Mesothelial cell of epicardium (in vitro differentiated cells): ENCODE data around the gene HPGDS. TPM values are rescaled to one million over a fixed set of nuclear protein-coding genes. Genes with fewer than 3 reads are reported as not detected.
"Not testable (repeated sequence)": the region's sequence is repeated elsewhere in the genome, so short reads cannot be mapped to it uniquely, and the experiment has no call there.

Experiments
- DNase-seq, 2 experiments: peaks; one replicate each; pipeline ENCODE4 v3.0.0; 2021; ENCODE audit warnings: low spot score in 2 of 2; ENCODE audit not compliant: unreplicated experiment in 2 of 2
- H3K27ac Mint-ChIP-seq: 2 replicates; pipeline ENCODE4 v1.8.0; 2021; ENCODE audit warnings: mixed read lengths
- H3K27me3 Mint-ChIP-seq: 2 replicates; pipeline ENCODE4 v1.8.0; 2021; ENCODE audit warnings: low read depth, mixed read lengths
- H3K36me3 Mint-ChIP-seq: 2 replicates; pipeline ENCODE4 v1.8.0; 2021; ENCODE audit warnings: mixed read lengths
- H3K4me1 Mint-ChIP-seq: 2 replicates; pipeline ENCODE4 v1.8.0; 2021; ENCODE audit warnings: mixed read lengths
- H3K4me3 Mint-ChIP-seq: 2 replicates; pipeline ENCODE4 v1.8.0; 2021; ENCODE audit warnings: mild to moderate bottlenecking, moderate library complexity, mixed read lengths
- H3K9me3 Mint-ChIP-seq: 2 replicates; pipeline ENCODE4 v1.8.0; 2021; ENCODE audit warnings: mixed read lengths
- total RNA-seq: library from RNA; stranded (reverse); gene quantifications from 3 replicates; pipeline ENCODE4 v1.2.1, GENCODE V29; 2021
- TF ChIP-seq, protein P1 (sequence below): fragments of 200-600 bp; sonication (generic); IDR thresholded peaks from one replicate; pipeline ENCODE4 v1.5.0; 2021; ENCODE audit warnings: antibody characterized with exemption; ENCODE audit not compliant: unreplicated experiment

The HPGDS gene
- total RNA-seq, 1 donor from 2014 or later: not detected

DNA sequence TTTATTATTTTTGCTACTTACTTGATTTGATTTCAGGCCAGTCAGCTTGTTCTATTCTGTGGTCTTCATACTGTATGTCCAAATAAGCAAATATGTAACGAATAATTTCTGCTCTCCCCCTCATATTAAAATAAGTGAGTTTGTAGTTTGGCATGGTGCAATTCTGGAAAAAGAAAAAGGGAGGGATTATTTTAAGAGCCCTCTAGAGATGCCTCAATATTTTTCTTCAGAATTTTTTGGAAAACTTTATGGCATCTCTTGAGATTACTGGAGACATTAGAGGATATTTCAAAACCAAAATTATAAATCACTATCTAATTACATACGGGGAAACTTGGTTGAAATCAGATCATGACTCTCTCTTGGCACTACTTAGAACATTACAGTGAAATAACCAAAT, 8.2 kb downstream of the HPGDS start:
- Mint-ChIP-seq H3K4me3 (no peak overlapping the region), H3K4me1 (peaks cover 2% of the 10 kb centered on the region), H3K27me3 (no peaks in the 10 kb centered on the region), H3K27ac (no peak overlapping the region), H3K36me3 (no peaks in the 10 kb centered on the region), H3K9me3 (no peaks in the 10 kb centered on the region)
- TF ChIP-seq, protein P1, sequence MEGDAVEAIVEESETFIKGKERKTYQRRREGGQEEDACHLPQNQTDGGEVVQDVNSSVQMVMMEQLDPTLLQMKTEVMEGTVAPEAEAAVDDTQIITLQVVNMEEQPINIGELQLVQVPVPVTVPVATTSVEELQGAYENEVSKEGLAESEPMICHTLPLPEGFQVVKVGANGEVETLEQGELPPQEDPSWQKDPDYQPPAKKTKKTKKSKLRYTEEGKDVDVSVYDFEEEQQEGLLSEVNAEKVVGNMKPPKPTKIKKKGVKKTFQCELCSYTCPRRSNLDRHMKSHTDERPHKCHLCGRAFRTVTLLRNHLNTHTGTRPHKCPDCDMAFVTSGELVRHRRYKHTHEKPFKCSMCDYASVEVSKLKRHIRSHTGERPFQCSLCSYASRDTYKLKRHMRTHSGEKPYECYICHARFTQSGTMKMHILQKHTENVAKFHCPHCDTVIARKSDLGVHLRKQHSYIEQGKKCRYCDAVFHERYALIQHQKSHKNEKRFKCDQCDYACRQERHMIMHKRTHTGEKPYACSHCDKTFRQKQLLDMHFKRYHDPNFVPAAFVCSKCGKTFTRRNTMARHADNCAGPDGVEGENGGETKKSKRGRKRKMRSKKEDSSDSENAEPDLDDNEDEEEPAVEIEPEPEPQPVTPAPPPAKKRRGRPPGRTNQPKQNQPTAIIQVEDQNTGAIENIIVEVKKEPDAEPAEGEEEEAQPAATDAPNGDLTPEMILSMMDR: no peak
- no peak for DNase-seq

DNA sequence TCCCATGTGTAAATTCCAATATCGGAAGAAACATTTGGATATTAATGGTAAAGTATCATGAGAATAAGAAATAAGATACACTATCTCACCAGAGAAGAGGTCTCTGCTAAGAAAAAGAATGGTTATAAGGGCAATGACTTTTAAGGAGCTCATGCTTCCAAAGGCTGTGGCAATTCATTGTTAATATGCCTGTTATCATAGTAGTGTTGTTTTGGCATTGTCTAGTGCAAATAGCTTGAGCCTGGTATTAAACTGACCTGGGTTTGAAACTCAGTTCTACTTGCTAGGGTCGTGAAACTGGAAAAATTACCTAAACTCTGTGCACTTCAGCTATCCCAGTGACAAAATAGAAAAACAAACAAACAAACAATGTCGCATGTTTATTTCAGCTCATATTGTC, 8.8 kb downstream of the HPGDS start:
- TF ChIP-seq, protein P1: no peak

DNA sequence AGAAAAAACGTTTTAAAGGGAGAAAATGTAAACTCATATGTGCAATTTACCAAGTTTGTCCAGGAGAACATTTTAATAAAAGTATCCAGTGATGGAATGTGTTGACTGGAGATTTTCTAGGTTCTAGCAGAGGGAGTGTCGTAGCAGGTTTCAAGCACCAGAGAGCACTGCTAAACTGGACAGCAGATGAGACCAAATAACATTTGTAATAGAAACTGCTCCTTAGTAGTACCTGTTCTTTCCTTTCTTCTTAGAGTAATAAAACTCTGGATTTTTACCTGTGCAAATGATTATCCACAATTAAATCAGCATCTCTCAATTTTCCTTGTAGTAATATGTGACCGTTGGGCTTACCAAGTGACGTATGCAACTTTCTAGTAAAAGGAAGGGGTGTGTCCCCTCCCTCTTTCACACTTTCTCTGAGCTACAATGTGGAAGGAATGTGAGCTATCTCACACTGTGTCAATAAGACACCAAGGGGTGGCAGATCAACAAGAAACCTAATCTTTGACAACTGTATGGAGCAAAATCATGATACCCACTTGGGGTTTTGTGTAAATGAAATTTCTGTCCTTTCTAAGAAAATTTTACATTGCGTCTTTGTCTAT, 9.5 kb downstream of the HPGDS start:
- Mint-ChIP-seq H3K36me3 (no peaks in the 10 kb centered on the region), H3K4me3 (no peak overlapping the region), H3K4me1 (no peaks in the 10 kb centered on the region), H3K27me3 (no peaks in the 10 kb centered on the region), H3K27ac (no peak overlapping the region), H3K9me3 (no peaks in the 10 kb centered on the region)
- DNase-seq: no peak
- TF ChIP-seq, protein P1: no peak

More for the DNA sequence above, 8.8 kb downstream of the HPGDS start:
- H3K36me3 Mint-ChIP-seq: no peaks in the 10 kb centered on the region
- H3K9me3 Mint-ChIP-seq: no peaks in the 10 kb centered on the region
- no peaks in the 10 kb centered on the region for H3K4me1 Mint-ChIP-seq
- no peak for DNase-seq
- no peaks in the 10 kb centered on the region for H3K27me3 Mint-ChIP-seq
- H3K27ac Mint-ChIP-seq: no peak overlapping the region
- no peak overlapping the region for H3K4me3 Mint-ChIP-seq

DNA sequence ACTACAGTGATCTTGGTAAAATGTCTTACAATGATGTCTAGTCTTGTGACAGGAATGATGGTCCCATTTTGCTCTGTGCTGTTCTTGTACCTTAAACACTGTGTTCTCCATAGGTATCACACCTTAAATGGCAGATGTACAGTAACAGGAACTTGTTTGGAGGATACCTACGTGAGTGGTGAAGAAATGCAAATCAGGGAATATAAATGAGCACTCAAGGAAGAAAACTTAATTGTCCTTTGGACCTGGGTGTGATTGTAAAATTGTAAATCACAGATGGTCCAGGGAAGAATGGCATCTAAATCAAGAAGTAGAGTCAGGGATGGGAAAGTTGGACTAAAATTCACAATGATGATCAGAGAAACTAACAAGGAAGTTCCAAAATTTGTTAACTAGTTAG, 12.7 kb downstream of the HPGDS start:
- H3K4me1 Mint-ChIP-seq: no peaks in the 10 kb centered on the region
- peaks cover 13% of the 10 kb centered on the region for H3K9me3 Mint-ChIP-seq
- no peak for DNase-seq
- H3K4me3 Mint-ChIP-seq: no peak overlapping the region
- TF ChIP-seq, protein P1: no peak
- no peak overlapping the region for H3K27ac Mint-ChIP-seq
- H3K36me3 Mint-ChIP-seq: peaks cover 11% of the 10 kb centered on the region
- no peaks in the 10 kb centered on the region for H3K27me3 Mint-ChIP-seq

DNA sequence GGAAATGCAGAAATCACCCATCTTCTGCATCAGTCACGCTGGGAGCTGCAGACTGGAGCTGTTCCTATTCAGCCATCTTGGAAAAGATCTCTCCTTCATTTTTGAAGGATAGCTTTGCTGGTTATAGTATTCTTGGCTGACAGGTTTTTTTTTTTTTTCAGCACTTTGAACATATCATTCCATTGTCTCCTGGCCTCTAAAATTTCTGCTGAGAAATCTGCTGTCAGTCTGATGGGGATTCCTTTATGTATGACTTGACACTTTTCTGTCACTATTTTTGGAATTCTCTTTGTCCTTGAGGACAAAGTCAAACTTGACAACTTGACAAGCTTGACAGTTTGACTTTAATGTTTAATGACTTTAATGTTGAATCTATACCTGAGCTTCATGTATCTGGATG, 16.8 kb downstream of the HPGDS start:
- H3K36me3 Mint-ChIP-seq: peaks cover 14% of the 10 kb centered on the region
- peaks cover 42% of the 10 kb centered on the region for H3K9me3 Mint-ChIP-seq
- no peak overlapping the region for H3K4me3 Mint-ChIP-seq
- TF ChIP-seq, protein P1: no peak
- DNase-seq: no peak
- no peak overlapping the region for H3K27ac Mint-ChIP-seq
- no peaks in the 10 kb centered on the region for H3K27me3 Mint-ChIP-seq
- no peaks in the 10 kb centered on the region for H3K4me1 Mint-ChIP-seq

DNA sequence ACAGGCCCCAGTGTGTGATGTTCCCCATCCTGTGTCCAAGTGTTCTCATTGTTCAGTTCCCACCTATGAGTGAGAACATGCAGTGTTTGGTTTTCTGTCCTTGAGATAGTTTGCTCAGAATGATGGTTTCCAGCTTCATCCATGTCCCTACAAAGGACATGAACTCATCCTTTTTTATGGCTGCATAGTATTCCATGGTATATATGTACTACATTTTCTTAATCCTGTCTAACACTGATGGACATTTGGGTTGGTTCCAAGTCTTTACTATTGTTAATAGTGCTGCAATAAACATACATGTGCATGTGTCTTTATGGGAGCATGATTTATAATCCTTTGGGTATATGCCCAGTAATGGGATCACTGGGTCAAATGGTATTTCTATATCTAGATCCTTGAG, 22.7 kb downstream of the HPGDS start:
- peaks cover 42% of the 10 kb centered on the region for H3K9me3 Mint-ChIP-seq
- not testable (repeated sequence) for H3K4me3 Mint-ChIP-seq, H3K36me3 Mint-ChIP-seq, H3K27ac Mint-ChIP-seq, DNase-seq, H3K4me1 Mint-ChIP-seq, H3K27me3 Mint-ChIP-seq
